ENCODE data around the gene AMPD3. TPM values are rescaled to one million over a fixed set of nuclear protein-coding genes. Genes with fewer than 3 reads are reported as not detected.

Gene AMPD3
- total RNA-seq = 5.4 and 7.1 TPM in 2 replicates

DNA sequence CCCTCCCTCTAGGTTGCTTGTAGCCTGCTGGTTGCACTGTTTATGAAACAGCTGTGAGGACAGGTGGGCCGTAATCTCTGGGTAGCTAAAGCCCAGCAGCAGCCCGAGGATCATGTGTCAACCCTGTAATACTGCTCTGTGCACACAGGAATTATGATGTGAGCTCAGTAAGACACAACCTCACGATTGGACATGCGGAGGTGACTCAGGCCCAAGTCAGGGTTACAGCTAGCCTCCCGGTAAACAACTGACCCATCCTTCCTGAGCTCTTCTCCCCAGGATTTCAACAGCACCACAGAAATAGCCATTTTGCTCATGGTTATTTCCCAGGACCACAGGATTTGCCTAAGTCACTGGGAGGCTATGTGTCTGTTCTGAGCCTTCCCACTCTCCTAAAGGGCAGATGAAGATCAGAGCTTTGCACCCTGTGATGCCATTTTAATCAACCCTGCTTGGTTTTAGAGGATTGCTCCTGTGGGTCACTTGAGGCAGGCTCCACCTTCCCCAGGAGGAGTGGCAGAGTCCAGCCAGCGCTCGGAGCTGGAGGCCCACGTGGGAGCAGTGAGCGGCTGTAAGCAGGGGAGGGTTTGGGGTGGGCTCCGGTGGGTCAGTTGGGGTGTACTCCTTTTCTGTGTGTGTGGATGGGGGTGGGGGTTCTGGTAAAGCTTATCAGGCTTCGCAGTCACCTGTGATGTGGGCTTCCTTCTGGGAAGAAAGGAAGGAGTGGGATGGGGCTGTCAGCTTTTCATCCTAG, at the start of gene AMPD3:
AMPD3 (plus strand) TSS at position 387 of the 754 bp plus-strand sequence. CDS start 6,256 bp downstream, outside the sequence.
- H3K4me3 ChIP-seq (ENCODE audit: low read depth, low read length) = peak within 1 kb of the TSS; percentile 37
- TF ChIP-seq, protein P1, sequence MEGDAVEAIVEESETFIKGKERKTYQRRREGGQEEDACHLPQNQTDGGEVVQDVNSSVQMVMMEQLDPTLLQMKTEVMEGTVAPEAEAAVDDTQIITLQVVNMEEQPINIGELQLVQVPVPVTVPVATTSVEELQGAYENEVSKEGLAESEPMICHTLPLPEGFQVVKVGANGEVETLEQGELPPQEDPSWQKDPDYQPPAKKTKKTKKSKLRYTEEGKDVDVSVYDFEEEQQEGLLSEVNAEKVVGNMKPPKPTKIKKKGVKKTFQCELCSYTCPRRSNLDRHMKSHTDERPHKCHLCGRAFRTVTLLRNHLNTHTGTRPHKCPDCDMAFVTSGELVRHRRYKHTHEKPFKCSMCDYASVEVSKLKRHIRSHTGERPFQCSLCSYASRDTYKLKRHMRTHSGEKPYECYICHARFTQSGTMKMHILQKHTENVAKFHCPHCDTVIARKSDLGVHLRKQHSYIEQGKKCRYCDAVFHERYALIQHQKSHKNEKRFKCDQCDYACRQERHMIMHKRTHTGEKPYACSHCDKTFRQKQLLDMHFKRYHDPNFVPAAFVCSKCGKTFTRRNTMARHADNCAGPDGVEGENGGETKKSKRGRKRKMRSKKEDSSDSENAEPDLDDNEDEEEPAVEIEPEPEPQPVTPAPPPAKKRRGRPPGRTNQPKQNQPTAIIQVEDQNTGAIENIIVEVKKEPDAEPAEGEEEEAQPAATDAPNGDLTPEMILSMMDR (conservative IDR thresholded peaks at IDR 0.05; ENCODE audit: low read depth, low read length) = no peak
- DNase-seq (ENCODE audit: low read depth) = peak; percentile 84

DNA sequence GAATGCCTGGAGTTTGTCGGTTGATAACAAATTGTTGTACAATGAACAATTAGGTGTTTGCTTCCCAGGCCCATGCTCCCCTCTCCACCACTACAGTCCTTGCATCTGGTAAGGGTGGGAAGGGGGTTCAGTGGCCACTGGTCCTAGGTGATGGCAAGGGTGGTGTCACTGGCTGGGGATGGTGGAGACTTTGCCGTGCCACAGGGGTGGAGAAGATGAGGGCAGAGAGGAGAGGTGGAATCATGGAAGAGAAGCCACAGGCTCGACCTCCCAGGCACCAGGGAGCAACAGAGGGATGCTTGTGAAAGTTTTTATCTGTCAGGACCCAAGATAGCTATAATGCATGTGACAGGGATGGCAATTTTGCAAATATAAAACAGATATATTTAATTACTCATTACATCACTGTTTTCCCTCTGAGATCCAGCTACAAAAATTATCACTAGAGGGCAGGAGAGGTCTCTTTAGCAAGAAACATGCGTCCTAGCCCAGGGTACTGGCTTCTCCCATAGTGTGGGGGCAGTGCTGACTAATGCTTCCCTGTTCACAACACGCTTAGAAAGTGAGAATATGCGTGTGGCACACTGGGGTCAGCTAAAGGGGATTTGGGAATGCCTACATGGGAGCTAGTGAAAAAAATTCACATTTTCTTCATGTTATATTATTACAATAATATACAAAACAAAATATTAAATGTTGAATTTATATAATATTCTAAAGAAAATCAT, 49.0 kb upstream of the AMPD3 start:
- H3K4me3 ChIP-seq (ENCODE audit: low read depth, low read length) = no peak overlapping the region
- TF ChIP-seq, protein P1 (conservative IDR thresholded peaks at IDR 0.05; ENCODE audit: low read depth, low read length) = peak; percentile 77
- peak; percentile 36 for DNase-seq (ENCODE audit: low read depth)

DNA sequence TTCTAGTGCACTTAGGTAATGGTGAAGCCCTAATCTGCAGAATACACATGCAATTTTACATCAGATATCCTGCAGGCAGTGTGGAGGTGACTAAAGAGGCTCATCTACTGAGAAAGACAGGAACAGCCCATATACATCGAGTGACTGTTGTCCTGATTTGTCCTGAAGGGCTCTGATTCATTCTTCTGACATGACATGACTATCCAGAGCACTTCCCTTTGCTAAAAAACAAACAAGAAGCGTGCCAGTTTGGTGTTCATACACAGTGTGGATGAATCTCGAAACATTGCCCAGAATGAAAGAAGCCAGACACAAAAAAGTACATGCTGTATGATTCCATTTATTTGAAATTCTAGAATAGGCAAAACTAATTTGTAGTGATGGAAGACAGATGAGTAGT, 48.0 kb upstream of the AMPD3 start:
- H3K4me3 ChIP-seq (ENCODE audit: low read depth, low read length) = no peak overlapping the region
- TF ChIP-seq, protein P1 (conservative IDR thresholded peaks at IDR 0.05; ENCODE audit: low read depth, low read length) = no peak
- DNase-seq (ENCODE audit: low read depth) = no peak

DNA sequence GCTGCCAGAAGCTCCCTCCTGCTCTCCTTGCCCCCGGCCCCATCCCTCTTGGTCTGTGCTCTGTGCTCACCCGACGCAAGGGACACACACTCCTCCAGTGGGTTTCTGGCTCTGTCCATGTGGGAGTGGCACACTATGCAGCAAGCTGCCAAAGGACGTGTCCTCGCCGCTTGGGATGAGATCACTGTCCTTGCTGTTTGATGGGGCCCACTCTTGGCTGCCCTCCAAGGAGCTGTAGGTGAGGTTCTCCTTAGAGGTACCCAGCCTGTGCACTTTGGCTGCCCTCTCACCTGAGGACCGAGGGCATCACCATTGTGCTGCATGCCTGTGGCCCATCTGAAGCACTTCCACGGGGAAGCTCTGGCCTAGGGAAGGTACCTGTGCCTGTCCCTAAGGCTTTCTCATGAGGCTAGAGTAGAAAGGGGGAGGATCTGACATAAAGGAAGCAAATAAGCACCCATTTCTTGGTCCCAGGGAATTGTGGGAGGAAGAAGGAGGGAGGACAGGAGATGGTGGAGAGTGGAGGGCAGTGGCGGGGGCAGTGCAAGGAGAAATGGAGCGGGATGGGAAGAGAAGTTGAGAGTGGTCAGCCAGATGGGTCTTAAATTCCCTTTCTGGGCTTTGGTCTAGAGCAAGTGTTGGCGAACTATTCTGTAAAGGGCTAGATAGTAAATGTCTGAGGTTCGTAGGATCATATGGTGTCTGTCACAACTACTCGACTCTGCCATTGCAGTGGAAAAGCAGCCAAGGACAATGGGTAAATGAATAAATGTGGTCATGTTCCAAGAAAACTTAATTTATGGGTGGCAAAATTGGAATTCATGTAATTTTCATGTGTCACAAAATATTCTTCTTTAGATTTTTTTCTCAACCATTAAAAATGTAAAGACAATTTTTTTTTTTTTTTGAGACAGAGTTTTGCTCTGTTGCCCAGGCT, 47.0 kb upstream of the AMPD3 start:
- H3K4me3 ChIP-seq (ENCODE audit: low read depth, low read length) = no peak overlapping the region
- DNase-seq (ENCODE audit: low read depth) = no peak
- TF ChIP-seq, protein P1 (conservative IDR thresholded peaks at IDR 0.05; ENCODE audit: low read depth, low read length) = no peak

DNA sequence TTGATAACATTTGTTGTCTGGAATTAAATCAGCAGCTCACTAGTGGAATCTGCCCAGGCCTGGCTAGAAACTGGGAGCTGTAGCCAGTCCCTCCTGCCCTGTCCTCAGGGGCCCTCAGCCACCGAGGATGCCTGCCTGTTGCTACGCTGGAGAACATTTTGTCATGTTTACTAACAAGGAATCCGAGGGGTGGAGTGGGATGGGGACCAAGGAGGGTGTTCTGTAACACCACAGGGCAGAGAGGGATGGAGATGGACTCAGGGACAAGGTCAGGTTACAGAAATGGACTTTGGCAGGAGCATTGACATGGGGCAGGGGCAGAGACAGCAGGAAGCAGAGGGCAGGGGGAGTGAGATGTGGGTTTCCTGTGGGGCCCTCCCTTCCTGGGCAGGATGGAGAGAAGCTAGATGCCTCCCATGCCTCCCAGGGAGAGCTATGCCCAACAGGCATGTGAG, 45.8 kb upstream of the AMPD3 start:
- no peak overlapping the region for H3K4me3 ChIP-seq (ENCODE audit: low read depth, low read length)
- DNase-seq (ENCODE audit: low read depth) = no peak
- TF ChIP-seq, protein P1 (conservative IDR thresholded peaks at IDR 0.05; ENCODE audit: low read depth, low read length) = no peak

DNA sequence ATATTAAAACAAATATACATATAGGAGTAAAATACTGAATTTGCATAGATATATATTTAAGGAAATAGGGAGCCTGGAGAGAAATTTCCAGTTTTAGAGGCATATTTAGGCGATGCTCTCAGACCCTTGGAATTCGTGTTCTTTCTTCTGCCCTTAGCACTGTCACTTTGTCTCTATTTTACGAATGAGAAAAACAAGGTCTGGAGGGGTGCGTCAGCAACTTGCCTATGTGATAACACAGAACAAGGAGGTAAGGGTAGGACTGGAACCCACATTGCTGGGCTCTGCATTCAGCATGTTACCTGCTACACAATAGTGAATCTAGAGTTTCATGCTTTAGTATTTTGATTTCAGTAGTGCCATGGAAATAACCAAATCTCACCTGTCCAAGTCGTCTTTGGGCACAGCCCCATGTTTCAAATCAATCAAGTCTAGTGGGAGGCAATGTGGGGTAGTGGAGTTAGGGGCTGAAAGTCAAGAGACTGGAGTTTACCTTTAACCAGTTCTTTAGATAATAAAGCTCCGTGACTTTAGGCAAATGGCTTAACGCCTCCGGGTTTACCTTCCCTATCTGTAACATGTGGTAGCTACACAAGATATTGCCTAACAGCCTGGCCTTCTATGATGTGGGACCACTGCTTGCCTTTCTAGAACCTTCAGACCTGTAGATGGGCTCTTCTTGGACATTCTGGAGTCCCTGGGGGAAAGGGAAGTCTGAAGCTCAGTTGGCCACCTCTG, 44.8 kb upstream of the AMPD3 start:
- DNase-seq (ENCODE audit: low read depth) = no peak
- TF ChIP-seq, protein P1 (conservative IDR thresholded peaks at IDR 0.05; ENCODE audit: low read depth, low read length) = no peak
- H3K4me3 ChIP-seq (ENCODE audit: low read depth, low read length) = no peak overlapping the region
